A549 (cell line): ENCODE measurements around the gene PLD6. TPM values are rescaled to one million over a fixed set of nuclear protein-coding genes. Genes with fewer than 3 reads are reported as not detected.

ENCODE experiments used
- ATAC-seq, 2 experiments: fragments of 200-7000 bp in 1 of 2; fragments of >200 bp in 1 of 2; cut with Nextera tagmentation in 1 of 2; cut with Tn5 transposase in 1 of 2; 3 replicates each; pipeline versions ENCODE4 v1.8.0 to v1.9.1; 2018 to 2020; ENCODE audit warnings: mild to moderate bottlenecking in 1 of 2, moderate library complexity in 1 of 2
- CTCF ChIA-PET: fragments of 300-600 bp; sonication (Branson Sonifier 250); formaldehyde crosslinking; extraction: SDS; loops from one replicate; lab custom pipeline; 2021; ENCODE audit warnings: antibody characterized with exemption, inconsistent platforms; lab: Yijun Ruan, JAX
- POLR2A ChIA-PET: fragments of 350-600 bp; formaldehyde crosslinking; extraction: SDS; loops from one replicate; lab custom pipeline; 2021; ENCODE audit warnings: antibody characterized with exemption, inconsistent platforms; lab: Yijun Ruan, JAX
- DNase-seq, 2 experiments: peaks; one replicate each; pipeline versions ENCODE4 v3.0.0 to v3.0.0-alpha.2; 2011 to 2016; ENCODE audit warnings: low read depth in 1 of 2, low spot score in 1 of 2
- FAIRE-seq: peaks from 2 replicates; lab custom pipeline; 2011; peaks lifted over from hg19 to GRCh38; lab: Jason Lieb, UNC
- H3K27ac ChIP-seq, 2 experiments: fragments of >200 bp; sonication (Bioruptor Twin); formaldehyde crosslinking; 3 replicates each; pipeline ENCODE4 v1.5.1; 2016 to 2017
- H3K4me1 ChIP-seq: fragments of >200 bp; sonication (Bioruptor Twin); formaldehyde crosslinking; 3 replicates; pipeline ENCODE4 v1.6.1; 2016
- H3K4me2 ChIP-seq: fragments of >200 bp; sonication (Bioruptor Twin); formaldehyde crosslinking; 3 replicates; pipeline ENCODE4 v1.6.1; 2016
- H3K4me3 ChIP-seq: fragments of >200 bp; sonication (Bioruptor Twin); formaldehyde crosslinking; 3 replicates; pipeline ENCODE4 v1.5.1; 2016
- H3K9me3 ChIP-seq: fragments of >200 bp; sonication (Bioruptor Twin); formaldehyde crosslinking; 3 replicates; pipeline ENCODE4 v1.6.1; 2016
- BHLHE40 ChIP-seq: IDR thresholded peaks from 2 replicates; pipeline ENCODE4 v1.6.1; 2012; ENCODE audit warnings: low read depth, low read length, inconsistent platforms
- CBX2 ChIP-seq: fragments of 200-600 bp; sonication (generic); IDR thresholded peaks from 2 replicates; pipeline ENCODE4 v1.6.1; 2016; ENCODE audit warnings: low read depth, mild to moderate bottlenecking, borderline replicate concordance
- EHF ChIP-seq: fragments of 250-450 bp; sonication (Bioruptor Pico); IDR thresholded peaks from 2 replicates; pipeline ENCODE4 v1.5.0; 2020; ENCODE audit warnings: mild to moderate bottlenecking
- ESRRA ChIP-seq: fragments of 150-350 bp; IDR thresholded peaks from 2 replicates; pipeline ENCODE4 v1.6.1; 2014; ENCODE audit warnings: mild to moderate bottlenecking, low read length, borderline replicate concordance
- FOSB ChIP-seq: fragments of 250-450 bp; sonication (Bioruptor Pico); IDR thresholded peaks from 2 replicates; pipeline ENCODE4 v1.5.0; 2020; ENCODE audit warnings: mild to moderate bottlenecking, moderate library complexity
- FOXS1 ChIP-seq: fragments of 250-450 bp; sonication (Bioruptor Pico); IDR thresholded peaks from 2 replicates; pipeline ENCODE4 v1.5.0; 2020; ENCODE audit warnings: mild to moderate bottlenecking, moderate library complexity
- GATA3 ChIP-seq: IDR thresholded peaks from 2 replicates; pipeline ENCODE4 v1.6.1; 2012; ENCODE audit warnings: borderline replicate concordance
- HDAC2 ChIP-seq: fragments of 200-600 bp; sonication (generic); IDR thresholded peaks from 2 replicates; pipeline ENCODE4 v1.6.1; 2016
- HEYL ChIP-seq: fragments of 250-450 bp; sonication (Bioruptor Pico); IDR thresholded peaks from 2 replicates; pipeline ENCODE4 v1.8.0; 2021; ENCODE audit warnings: mild to moderate bottlenecking, moderate library complexity
- HOXA7 ChIP-seq: fragments of 250-450 bp; sonication (Bioruptor Pico); IDR thresholded peaks from 2 replicates; pipeline ENCODE4 v1.5.0; 2020; ENCODE audit warnings: mild to moderate bottlenecking, moderate library complexity
- KDM1A ChIP-seq: fragments of 200-600 bp; sonication (generic); IDR thresholded peaks from 2 replicates; pipeline ENCODE4 v1.6.1; 2016; ENCODE audit warnings: low read depth, mild to moderate bottlenecking
- KDM5A ChIP-seq: fragments of 200-600 bp; sonication (generic); IDR thresholded peaks from 2 replicates; pipeline ENCODE4 v1.6.1; 2016; ENCODE audit warnings: antibody characterized with exemption, mild to moderate bottlenecking
- MAFK ChIP-seq: fragments of 450-650 bp; IDR thresholded peaks from 2 replicates; pipeline ENCODE4 v1.6.1; 2014; ENCODE audit not compliant: partially characterized antibody
- MYC ChIP-seq: IDR thresholded peaks from 2 replicates; pipeline ENCODE4 v1.6.1; 2012; ENCODE audit warnings: mild to moderate bottlenecking, inconsistent platforms, low read length, improper control_type of control experiment, borderline replicate concordance
- NFE2L2 ChIP-seq: fragments of 150-350 bp; conservative IDR thresholded peaks from 2 replicates; pipeline ENCODE4 v1.6.1; 2014; ENCODE audit warnings: low read length
- NPAS2 ChIP-seq: fragments of 250-450 bp; sonication (Bioruptor Pico); IDR thresholded peaks from 2 replicates; pipeline ENCODE4 v1.8.0; 2022; ENCODE audit warnings: mild to moderate bottlenecking, moderate library complexity, borderline replicate concordance
- NR3C1 ChIP-seq: fragments of >200 bp; sonication (Bioruptor Twin); formaldehyde crosslinking; IDR thresholded peaks from 3 replicates; pipeline ENCODE4 v1.6.1; 2017
- PHF8 ChIP-seq: fragments of 200-600 bp; sonication (generic); IDR thresholded peaks from 2 replicates; pipeline ENCODE4 v1.6.1; 2016; ENCODE audit warnings: low read depth, mild to moderate bottlenecking, antibody characterized with exemption, moderate library complexity, borderline replicate concordance
- POLR2AphosphoS2 ChIP-seq: conservative IDR thresholded peaks from 2 replicates; pipeline ENCODE4 v1.6.1; 2012; ENCODE audit warnings: low read length, improper control_type of control experiment, inconsistent platforms
- RAD21 ChIP-seq, 2 experiments: fragments of >200 bp in 1 of 2; sonication (Bioruptor Twin) in 1 of 2; formaldehyde crosslinking in 1 of 2; IDR thresholded peaks in 1 of 2; conservative IDR thresholded peaks in 1 of 2; 2 replicates in 1 of 2; 3 replicates in 1 of 2; pipeline ENCODE4 v1.6.1; 2012 to 2018; ENCODE audit warnings: inconsistent platforms in 1 of 2
- RCOR1 ChIP-seq: fragments of 150-350 bp; IDR thresholded peaks from 2 replicates; pipeline ENCODE4 v1.6.1; 2014; ENCODE audit warnings: antibody characterized with exemption, low read length, low read depth
- TFCP2L1 ChIP-seq: fragments of 250-450 bp; sonication (Bioruptor Pico); IDR thresholded peaks from 2 replicates; pipeline ENCODE4 v1.5.0; 2021; ENCODE audit warnings: mild to moderate bottlenecking
- ZC3H11A ChIP-seq: fragments of 450-650 bp; IDR thresholded peaks from 2 replicates; pipeline ENCODE4 v1.6.1; 2014; ENCODE audit warnings: antibody characterized with exemption, mild to moderate bottlenecking
- ZFP36 ChIP-seq: fragments of 450-650 bp; IDR thresholded peaks from 2 replicates; pipeline ENCODE4 v1.6.1; 2014; ENCODE audit warnings: borderline replicate concordance; ENCODE audit not compliant: partially characterized antibody
- ZSCAN20 ChIP-seq: fragments of 250-450 bp; sonication (Bioruptor Pico); IDR thresholded peaks from 2 replicates; pipeline ENCODE4 v1.8.0; 2022; ENCODE audit warnings: mild to moderate bottlenecking, moderate library complexity
- WGBS: methylation state at CpG from one replicate; pipeline ENCODE4 v1.1.6; 2017; ENCODE audit errors: missing lambda C conversion rate; 5-methylcytosine and 5-hydroxymethylcytosine counted together
- polyA plus RNA-seq, 4 experiments: library from polyadenylated mRNA; depleted of rRNA in 3 of 4; stranded (reverse); fragments of >200 nt; fragmentation: RNase III in 1 of 4; extraction: RNeasy Plus Mini Kit Qiagen cat#74134 plus additional on column Dnase treatment in 1 of 4; gene quantifications; 2 replicates in 3 of 4; 3 replicates in 1 of 4; pipeline ENCODE4 v1.2.3, GENCODE V29; 2011 to 2017
- TF ChIP-seq, protein P1 (sequence below): fragments of 450-650 bp; IDR thresholded peaks from 2 replicates; pipeline ENCODE4 v1.6.1; 2014; ENCODE audit warnings: antibody characterized with exemption
- TF ChIP-seq, protein P2 (sequence below): fragments of >200 bp; sonication (Bioruptor Twin); formaldehyde crosslinking; IDR thresholded peaks from 3 replicates; pipeline ENCODE4 v1.6.1; 2016
- TF ChIP-seq, protein P3 (sequence below): fragments of 250-450 bp; sonication (Bioruptor Pico); IDR thresholded peaks from 2 replicates; pipeline ENCODE4 v1.5.0; 2020; ENCODE audit warnings: low read depth, mild to moderate bottlenecking, moderate library complexity
- TF ChIP-seq, protein P4 (sequence below): IDR thresholded peaks from 2 replicates; pipeline ENCODE4 v1.6.1; 2012; ENCODE audit warnings: low read depth, borderline replicate concordance
- TF ChIP-seq, protein P5 (sequence below): fragments of 150-350 bp; IDR thresholded peaks from 2 replicates; pipeline ENCODE4 v1.6.1; 2014; ENCODE audit warnings: low read depth, mild to moderate bottlenecking, low read length

PLD6 gene
- polyA plus RNA-seq, 2 of the 4 experiments (the other 2 are of a cell fraction) = 5.6 to 5.7 TPM

DNA sequence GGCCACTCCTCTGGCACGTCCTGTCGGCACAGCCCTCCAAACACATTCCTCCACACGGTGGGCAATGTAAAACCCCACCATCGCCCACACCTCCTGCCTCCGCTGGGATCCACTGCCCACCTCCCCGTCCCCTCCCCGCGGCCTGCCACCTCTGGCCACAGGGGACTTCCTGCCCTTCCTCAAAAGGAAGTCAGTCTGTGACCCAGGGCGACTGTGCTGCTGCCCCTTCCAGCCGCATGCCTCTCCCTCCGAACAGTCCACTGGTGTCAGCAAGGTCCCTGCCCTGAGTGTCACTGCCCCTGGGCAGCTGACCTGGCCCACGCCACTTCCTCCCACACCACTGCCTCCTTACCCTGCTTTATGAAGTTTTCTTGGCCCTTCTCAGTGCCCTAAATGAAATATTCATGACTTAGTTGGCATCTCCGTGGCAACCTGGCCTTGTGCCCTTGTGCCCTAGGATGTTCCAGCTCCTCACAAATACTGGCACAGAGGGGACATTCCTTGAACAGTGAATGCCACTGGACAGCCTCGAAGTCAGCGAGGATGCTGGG, 2.0 kb downstream of the PLD6 start:
- H3K4me3 ChIP-seq = peak overlapping the region; percentile 78; the same call in 1 of the 3 replicates
- H3K9me3 ChIP-seq = no peaks in the 10 kb centered on the region
- no peak for FAIRE-seq
- peaks cover 19% of the 10 kb centered on the region for H3K4me1 ChIP-seq
- POLR2A ChIA-PET = no interaction called here
- peak overlapping the region in 1 of 2 experiments; percentile 89; a peak in 3 of 6 replicates for H3K27ac ChIP-seq
- WGBS = 92% methylated on average over 15 of the region's 15 CpGs
- peak overlapping the region; percentile 99 for H3K4me2 ChIP-seq
- CTCF ChIA-PET = interaction anchor here (1.4 kb wide), 1 partner anchor 62 kb away, joined by 4 read pairs; no protein-coding TSS in a partner anchor
- TF ChIP-seq ZSCAN20 (CRISPR knock-in tag) = no peak
- TF ChIP-seq NR3C1 = no peak
- TF ChIP-seq, protein P1, sequence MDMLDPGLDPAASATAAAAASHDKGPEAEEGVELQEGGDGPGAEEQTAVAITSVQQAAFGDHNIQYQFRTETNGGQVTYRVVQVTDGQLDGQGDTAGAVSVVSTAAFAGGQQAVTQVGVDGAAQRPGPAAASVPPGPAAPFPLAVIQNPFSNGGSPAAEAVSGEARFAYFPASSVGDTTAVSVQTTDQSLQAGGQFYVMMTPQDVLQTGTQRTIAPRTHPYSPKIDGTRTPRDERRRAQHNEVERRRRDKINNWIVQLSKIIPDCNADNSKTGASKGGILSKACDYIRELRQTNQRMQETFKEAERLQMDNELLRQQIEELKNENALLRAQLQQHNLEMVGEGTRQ = no peak
- no peak for TF ChIP-seq ZFP36
- no peak for TF ChIP-seq FOSB (CRISPR knock-in tag)
- no peak for TF ChIP-seq NPAS2 (CRISPR knock-in tag)
- no peak for TF ChIP-seq MAFK
- TF ChIP-seq, protein P2, sequence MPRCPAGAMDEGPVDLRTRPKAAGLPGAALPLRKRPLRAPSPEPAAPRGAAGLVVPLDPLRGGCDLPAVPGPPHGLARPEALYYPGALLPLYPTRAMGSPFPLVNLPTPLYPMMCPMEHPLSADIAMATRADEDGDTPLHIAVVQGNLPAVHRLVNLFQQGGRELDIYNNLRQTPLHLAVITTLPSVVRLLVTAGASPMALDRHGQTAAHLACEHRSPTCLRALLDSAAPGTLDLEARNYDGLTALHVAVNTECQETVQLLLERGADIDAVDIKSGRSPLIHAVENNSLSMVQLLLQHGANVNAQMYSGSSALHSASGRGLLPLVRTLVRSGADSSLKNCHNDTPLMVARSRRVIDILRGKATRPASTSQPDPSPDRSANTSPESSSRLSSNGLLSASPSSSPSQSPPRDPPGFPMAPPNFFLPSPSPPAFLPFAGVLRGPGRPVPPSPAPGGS = no peak
- TF ChIP-seq HDAC2 = no peak
- TF ChIP-seq EHF (CRISPR knock-in tag) = no peak
- TF ChIP-seq ZC3H11A = no peak
- no peak for TF ChIP-seq BHLHE40
- TF ChIP-seq HOXA7 = no peak
- no peak for TF ChIP-seq KDM5A
- TF ChIP-seq, protein P3, sequence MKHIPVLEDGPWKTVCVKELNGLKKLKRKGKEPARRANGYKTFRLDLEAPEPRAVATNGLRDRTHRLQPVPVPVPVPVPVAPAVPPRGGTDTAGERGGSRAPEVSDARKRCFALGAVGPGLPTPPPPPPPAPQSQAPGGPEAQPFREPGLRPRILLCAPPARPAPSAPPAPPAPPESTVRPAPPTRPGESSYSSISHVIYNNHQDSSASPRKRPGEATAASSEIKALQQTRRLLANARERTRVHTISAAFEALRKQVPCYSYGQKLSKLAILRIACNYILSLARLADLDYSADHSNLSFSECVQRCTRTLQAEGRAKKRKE (CRISPR knock-in tag) = no peak
- TF ChIP-seq, protein P4, sequence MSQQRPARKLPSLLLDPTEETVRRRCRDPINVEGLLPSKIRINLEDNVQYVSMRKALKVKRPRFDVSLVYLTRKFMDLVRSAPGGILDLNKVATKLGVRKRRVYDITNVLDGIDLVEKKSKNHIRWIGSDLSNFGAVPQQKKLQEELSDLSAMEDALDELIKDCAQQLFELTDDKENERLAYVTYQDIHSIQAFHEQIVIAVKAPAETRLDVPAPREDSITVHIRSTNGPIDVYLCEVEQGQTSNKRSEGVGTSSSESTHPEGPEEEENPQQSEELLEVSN = no peak
- DNase-seq = no peak
- ATAC-seq = no peak

DNA sequence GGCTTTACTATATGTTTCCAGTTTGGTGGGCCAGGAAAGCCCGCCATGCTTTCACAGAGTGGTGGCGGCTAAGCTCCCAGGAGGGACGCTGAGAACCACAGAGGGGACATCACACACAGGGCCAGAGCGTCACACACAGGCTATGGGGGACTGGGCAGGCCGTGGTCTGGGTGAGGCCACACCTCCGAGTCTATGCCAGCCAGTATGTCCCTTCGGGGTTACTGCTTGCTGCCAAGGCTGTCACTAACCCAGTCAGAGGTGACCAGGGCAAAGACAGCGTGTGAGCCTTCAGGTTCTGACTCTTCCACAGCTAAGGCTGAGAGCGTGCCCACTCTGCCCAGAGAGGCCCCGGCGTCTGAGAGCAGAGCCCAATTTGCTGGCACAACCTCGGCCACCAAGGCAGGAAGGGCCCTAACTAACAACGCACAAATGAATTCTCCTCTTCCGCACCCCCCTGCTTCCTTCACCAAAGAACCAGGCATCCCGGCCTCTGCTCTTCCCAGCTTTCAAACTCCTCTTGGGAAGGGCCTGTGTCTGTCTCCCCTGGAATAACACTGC, 2.9 kb downstream of the PLD6 start:
- CTCF ChIA-PET = interaction anchor here (2.4 kb wide), 1 partner anchor 61 kb away, joined by 7 read pairs; no protein-coding TSS in a partner anchor
- POLR2A ChIA-PET = no interaction called here
- WGBS = 92% methylated on average over 15 of the region's 15 CpGs
- ATAC-seq = no peak
- no peaks in the 10 kb centered on the region for H3K9me3 ChIP-seq
- H3K4me1 ChIP-seq = peaks cover 19% of the 10 kb centered on the region
- H3K4me3 ChIP-seq = no peak overlapping the region
- no peak for TF ChIP-seq ESRRA
- 0 out of 2 replicates have a peak, but pooled peaks have one; percentile 58 for TF ChIP-seq POLR2AphosphoS2
- no peak overlapping the region for H3K4me2 ChIP-seq
- DNase-seq = no peak
- no peak overlapping the region for H3K27ac ChIP-seq
- FAIRE-seq = no peak

DNA sequence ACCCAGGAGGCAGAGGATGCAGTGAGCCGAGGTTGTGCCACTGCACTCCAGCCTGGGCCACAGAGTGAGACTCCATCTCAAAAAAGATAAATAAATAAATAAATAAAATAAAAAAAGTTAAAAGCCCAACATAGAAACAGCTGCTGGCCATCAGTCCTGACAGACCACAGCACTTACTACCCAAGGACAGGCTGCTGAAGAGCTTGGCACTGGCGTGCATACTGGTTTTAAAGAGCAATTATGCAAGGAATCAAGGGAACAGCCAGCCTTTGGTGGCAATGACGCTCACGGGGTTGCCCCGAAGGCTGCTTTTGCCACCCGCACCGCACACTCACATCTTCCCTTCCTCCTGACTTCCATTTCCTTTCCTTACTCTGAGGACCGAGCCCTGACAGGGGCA, 4.2 kb downstream of the PLD6 start:
- ChIA-PET POLR2A (no interaction called here), CTCF (interaction anchor here (0.7 to 2.4 kb wide), 4 partner anchors 12 to 1197 kb away, joined by 3 to 7 read pairs (median 4); no protein-coding TSS in a partner anchor)
- Histone ChIP-seq H3K4me1 (peaks cover 19% of the 10 kb centered on the region), H3K4me3 (no peak overlapping the region), H3K4me2 (no peak overlapping the region), H3K9me3 (no peaks in the 10 kb centered on the region), H3K27ac (no peak overlapping the region)
- FAIRE-seq = no peak
- no peak for DNase-seq
- 95% methylated on average over 8 of the region's 8 CpGs for WGBS
- ATAC-seq = no peak
- TF ChIP-seq GATA3 = no peak
- no peak for TF ChIP-seq RAD21 (conservative IDR thresholded peaks at IDR 0.05 in 1 of 2, IDR thresholded peaks at IDR 0.05 in 1 of 2)
- TF ChIP-seq MYC = no peak
- TF ChIP-seq ZC3H11A = no peak
- TF ChIP-seq, protein P3 (CRISPR knock-in tag) = no peak
- TF ChIP-seq, protein P5, sequence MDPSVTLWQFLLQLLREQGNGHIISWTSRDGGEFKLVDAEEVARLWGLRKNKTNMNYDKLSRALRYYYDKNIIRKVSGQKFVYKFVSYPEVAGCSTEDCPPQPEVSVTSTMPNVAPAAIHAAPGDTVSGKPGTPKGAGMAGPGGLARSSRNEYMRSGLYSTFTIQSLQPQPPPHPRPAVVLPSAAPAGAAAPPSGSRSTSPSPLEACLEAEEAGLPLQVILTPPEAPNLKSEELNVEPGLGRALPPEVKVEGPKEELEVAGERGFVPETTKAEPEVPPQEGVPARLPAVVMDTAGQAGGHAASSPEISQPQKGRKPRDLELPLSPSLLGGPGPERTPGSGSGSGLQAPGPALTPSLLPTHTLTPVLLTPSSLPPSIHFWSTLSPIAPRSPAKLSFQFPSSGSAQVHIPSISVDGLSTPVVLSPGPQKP = no peak
- TF ChIP-seq RCOR1 = no peak
- no peak for TF ChIP-seq CBX2
- no peak for TF ChIP-seq FOXS1 (CRISPR knock-in tag)
- TF ChIP-seq PHF8 = no peak
- TF ChIP-seq HEYL (CRISPR knock-in tag) = no peak
- TF ChIP-seq TFCP2L1 = no peak
- TF ChIP-seq KDM1A = no peak
- TF ChIP-seq NFE2L2 = no peak
